ENCODE results near the gene SMTN.
"Not testable (repeated sequence)": the region's sequence is repeated elsewhere in the genome, so short reads cannot be mapped to it uniquely, and the experiment has no call there.

Gene SMTN

GRCh38 chr22:31075961-31076360, 5.2 kb upstream of the SMTN start:
- no peak for TF ChIP-seq CTCF (IDR thresholded peaks at IDR 0.05; ENCODE audit: low read depth, low read length, missing control alignments)
- H3K4me3 ChIP-seq (replicated peaks; ENCODE audit: low read depth, low read length), result no peak overlapping the region
- no peak for DNase-seq (ENCODE audit: extremely low read depth, low read depth)

- no peak for DNase-seq (ENCODE audit: extremely low read depth, low read depth)
- TF ChIP-seq CTCF (IDR thresholded peaks at IDR 0.05; ENCODE audit: low read depth, low read length, missing control alignments), result no peak
- no peak overlapping the region for H3K4me3 ChIP-seq (replicated peaks; ENCODE audit: low read depth, low read length)
Measured at GRCh38 chr22:31077681-31078080, 3.4 kb upstream of the SMTN start.

GRCh38 chr22:31078389-31078788, 2.7 kb upstream of the SMTN start:
- not testable (repeated sequence) for DNase-seq (ENCODE audit: extremely low read depth, low read depth); H3K4me3 ChIP-seq (replicated peaks; ENCODE audit: low read depth, low read length)

- TF ChIP-seq CTCF (IDR thresholded peaks at IDR 0.05; ENCODE audit: low read depth, low read length, missing control alignments), result no peak
- no peak overlapping the region for H3K4me3 ChIP-seq (replicated peaks; ENCODE audit: low read depth, low read length)
- no peak for DNase-seq (ENCODE audit: extremely low read depth, low read depth)
Measured at GRCh38 chr22:31079095-31079642, 1.9 kb upstream of the SMTN start.

DNA sequence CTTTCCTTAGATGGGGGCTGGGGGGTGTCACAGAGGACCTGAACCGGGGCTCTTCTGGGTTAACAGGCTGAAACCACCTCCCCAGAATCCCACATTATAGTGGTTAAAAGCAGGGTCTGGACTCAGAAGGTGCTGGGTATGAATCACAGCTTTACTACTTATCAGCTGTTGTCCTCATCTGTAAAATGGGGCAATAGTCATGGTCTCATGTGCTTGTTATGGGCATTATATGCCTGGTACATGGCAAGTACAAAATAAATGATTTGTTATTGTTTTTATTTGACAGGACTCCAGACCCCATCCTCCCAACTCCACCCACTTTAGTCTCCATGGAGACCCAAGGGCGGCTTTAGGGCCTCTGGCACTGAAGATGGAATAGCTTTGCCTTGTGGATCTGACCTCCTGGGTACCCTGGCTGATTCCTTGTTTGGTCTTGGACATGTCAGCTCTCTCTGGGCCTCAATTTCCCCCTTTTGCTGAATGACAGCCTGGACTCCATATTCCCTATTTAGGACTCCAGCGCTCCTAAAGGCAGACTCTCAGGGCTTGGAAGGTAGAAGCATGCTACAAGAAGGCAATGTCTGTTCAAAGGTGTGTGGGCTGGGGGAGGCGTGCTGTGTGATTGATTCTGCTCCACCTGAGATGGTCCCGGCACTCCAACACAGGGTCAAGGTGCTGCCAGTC, 812 bp upstream of the SMTN start:
- TF ChIP-seq CTCF (IDR thresholded peaks at IDR 0.05; ENCODE audit: low read depth, low read length, missing control alignments), result no peak
- peak overlapping the region; percentile 72 for H3K4me3 ChIP-seq (replicated peaks; ENCODE audit: low read depth, low read length)
- no peak for DNase-seq (ENCODE audit: extremely low read depth, low read depth)

GRCh38 chr22:31081963-31082605, 966 bp downstream of the SMTN start:
- H3K4me3 ChIP-seq (replicated peaks; ENCODE audit: low read depth, low read length), result peak overlapping the region; percentile 72
- no peak for TF ChIP-seq CTCF (IDR thresholded peaks at IDR 0.05; ENCODE audit: low read depth, low read length, missing control alignments)
- no peak for DNase-seq (ENCODE audit: extremely low read depth, low read depth)

- TF ChIP-seq CTCF (IDR thresholded peaks at IDR 0.05; ENCODE audit: low read depth, low read length, missing control alignments), result peak; percentile 62
- no peak for DNase-seq (ENCODE audit: extremely low read depth, low read depth)
- H3K4me3 ChIP-seq (replicated peaks; ENCODE audit: low read depth, low read length), result peak overlapping the region; percentile 72
Measured at GRCh38 chr22:31082606-31083376, 1.7 kb downstream of the SMTN start.
